A673 (cell line): ENCODE results near the gene SPECC1L. TPM values are rescaled to one million over a fixed set of nuclear protein-coding genes. Genes with fewer than 3 reads are reported as not detected.

Experiments
- BruUV-seq: library from RNA; stranded (reverse); fragments of 400-500 nt; replicated peaks from 2 replicates; lab custom pipeline; 2021; lab: Mats Ljungman, UMichigan
- CTCF ChIA-PET: fragments of 300-600 bp; sonication (Branson Sonifier 250); formaldehyde crosslinking; loops from one replicate; lab custom pipeline; 2022; ENCODE audit warnings: antibody characterized with exemption; lab: Charles Lee
- POLR2A ChIA-PET: fragments of 300-600 bp; sonication (Branson Sonifier 250); formaldehyde crosslinking; loops from one replicate; lab custom pipeline; 2022; ENCODE audit warnings: antibody characterized with exemption; ENCODE audit not compliant: low non-redundant PET; lab: Charles Lee
- DNase-seq: peaks from one replicate; pipeline ENCODE4 v3.0.0-alpha.2; 2015; ENCODE audit warnings: low spot score
- H3K27ac ChIP-seq: fragments of 200-600 bp; sonication (generic); 2 replicates; pipeline ENCODE4 v1.5.1; 2016; ENCODE audit warnings: mixed run types, low read depth, mild to moderate bottlenecking, mixed read lengths, antibody characterized with exemption, low read length; ENCODE audit not compliant: poor library complexity, severe bottlenecking
- H3K27me3 ChIP-seq: fragments of 200-600 bp; sonication (generic); replicated peaks from 2 replicates; pipeline ENCODE4 v1.6.1; 2017; ENCODE audit warnings: mixed run types, low read depth, mild to moderate bottlenecking, mixed read lengths, antibody characterized with exemption, low read length; ENCODE audit not compliant: insufficient read depth, poor library complexity
- H3K36me3 ChIP-seq: fragments of 200-600 bp; sonication (generic); 2 replicates; pipeline ENCODE4 v1.6.1; 2016; ENCODE audit warnings: mixed run types, mild to moderate bottlenecking, mixed read lengths, antibody characterized with exemption, low read length; ENCODE audit not compliant: insufficient read depth, poor library complexity, severe bottlenecking
- H3K4me1 ChIP-seq: fragments of 200-600 bp; sonication (generic); 2 replicates; pipeline ENCODE4 v1.6.1; 2017; ENCODE audit warnings: mixed run types, mild to moderate bottlenecking, mixed read lengths, antibody characterized with exemption, low read length; ENCODE audit not compliant: insufficient read depth, poor library complexity, severe bottlenecking
- H3K4me3 ChIP-seq: fragments of 200-600 bp; sonication (generic); 2 replicates; pipeline ENCODE4 v1.5.1; 2016; ENCODE audit warnings: low read depth, mixed run types, mild to moderate bottlenecking, mixed read lengths, low read length; ENCODE audit not compliant: poor library complexity, severe bottlenecking
- H3K9me3 ChIP-seq: fragments of 200-600 bp; sonication (generic); 2 replicates; pipeline ENCODE4 v1.6.1; 2016; ENCODE audit warnings: mixed run types, low read depth, mild to moderate bottlenecking, mixed read lengths, antibody characterized with exemption, low read length; ENCODE audit not compliant: poor library complexity, severe bottlenecking
- CTCF ChIP-seq: fragments of 300-800, 200-600 bp; sonication (generic); conservative IDR thresholded peaks from 2 replicates; pipeline ENCODE4 v1.5.1; 2017; ENCODE audit warnings: low read depth, mild to moderate bottlenecking, antibody characterized with exemption, low read length, moderate library complexity, mixed read lengths
- EZH2 ChIP-seq: fragments of 200-600 bp; sonication (generic); IDR thresholded peaks from 2 replicates; pipeline ENCODE4 v1.6.1; 2017; ENCODE audit warnings: borderline replicate concordance, low read depth, mild to moderate bottlenecking, mixed read lengths, antibody characterized with exemption, low read length; ENCODE audit not compliant: poor library complexity, severe bottlenecking
- intact Hi-C: fragments of 100-400 bp; cut with micrococcal nuclease; formaldehyde crosslinking; loops from one replicate; pipeline ENCODE4 v1.10.0; 2022; ENCODE audit not compliant: unreplicated experiment
- total RNA-seq: library from RNA; stranded (reverse); gene quantifications from 2 replicates; pipeline ENCODE4 v1.2.3, GENCODE V29; 2021

SPECC1L gene
- total RNA-seq, 1 experiment from 2014 or later, result 56.7 TPM

- Histone ChIP-seq H3K27me3 (no peaks in the 10 kb centered on the region), H3K36me3 (peaks cover 10% of the 10 kb centered on the region), H3K27ac (no peak overlapping the region), H3K4me1 (no peaks in the 10 kb centered on the region), H3K4me3 (no peak overlapping the region), H3K9me3 (no peaks in the 10 kb centered on the region)
- intact Hi-C loops, result no loop called here
- TF ChIP-seq CTCF (no peak), EZH2 (no peak)
- CTCF ChIA-PET, result no interaction called here
- no TSS peak for BruUV-seq
- no peak for DNase-seq
- POLR2A ChIA-PET, result no interaction called here
These were observed 146.0 kb downstream of the SPECC1L start for GRCh38 chr22:24416611-24417010.

- ChIA-PET POLR2A (no interaction called here), CTCF (no interaction called here)
- DNase-seq, result no peak
- Histone ChIP-seq H3K27me3 (no peaks in the 10 kb centered on the region), H3K4me1 (no peaks in the 10 kb centered on the region), H3K36me3 (peaks cover 10% of the 10 kb centered on the region), H3K9me3 (no peaks in the 10 kb centered on the region), H3K4me3 (no peak overlapping the region), H3K27ac (no peak overlapping the region)
- intact Hi-C loops, result no loop called here
- BruUV-seq, result no TSS peak
- TF ChIP-seq EZH2 (no peak), CTCF (no peak)
These were observed 146.6 kb downstream of the SPECC1L start for GRCh38 chr22:24417200-24417599.

- Histone ChIP-seq H3K9me3 (no peaks in the 10 kb centered on the region), H3K4me1 (no peaks in the 10 kb centered on the region), H3K27ac (no peak overlapping the region), H3K36me3 (peaks cover 10% of the 10 kb centered on the region), H3K4me3 (no peak overlapping the region), H3K27me3 (no peaks in the 10 kb centered on the region)
- BruUV-seq, result no TSS peak
- no peak for DNase-seq
- intact Hi-C loops, result no loop called here
- POLR2A ChIA-PET, result no interaction called here
- no peak for TF ChIP-seq EZH2
- TF ChIP-seq CTCF, result no peak
- CTCF ChIA-PET, result no interaction called here
These were observed 147.4 kb downstream of the SPECC1L start for GRCh38 chr22:24417901-24418641.
